Fibroblast of mammary gland (primary cell): ENCODE measurements around the gene MROH8.
A peak's percentile ranks its signal among the peaks of the same experiment; 100 is the strongest.
"Not testable (repeated sequence)": the region's sequence is repeated elsewhere in the genome, so short reads cannot be mapped to it uniquely, and the experiment has no call there.

Experiments used
- DNase-seq: peaks from one replicate; pipeline ENCODE4 v3.0.0-alpha.2; 2010; ENCODE audit warnings: low read depth
- H3K4me3 ChIP-seq: 2 replicates; pipeline ENCODE4 v1.5.1; 2011; ENCODE audit warnings: low read depth, mild to moderate bottlenecking, low read length, moderate library complexity; ENCODE audit not compliant: control insufficient read depth
- CTCF ChIP-seq: conservative IDR thresholded peaks from 2 replicates; pipeline ENCODE4 v1.5.1; 2011; ENCODE audit warnings: low read depth, low read length, inconsistent platforms; ENCODE audit not compliant: control insufficient read depth, insufficient read depth

Gene MROH8

GRCh38 chr20:37077009-37077408 lies 102.3 kb downstream of the MROH8 start:
- no peak for TF ChIP-seq CTCF
- no peak overlapping the region for H3K4me3 ChIP-seq
- no peak for DNase-seq

- TF ChIP-seq CTCF: no peak
- DNase-seq: no peak
- H3K4me3 ChIP-seq: no peak overlapping the region
Measured at GRCh38 chr20:37075932-37076685, 103.2 kb downstream of the MROH8 start.

- no peak for TF ChIP-seq CTCF
- H3K4me3 ChIP-seq: no peak overlapping the region
Measured at GRCh38 chr20:37072293-37073196, 106.8 kb downstream of the MROH8 start.

GRCh38 chr20:37071481-37071911 lies 107.9 kb downstream of the MROH8 start:
- no peak for TF ChIP-seq CTCF
- no peak overlapping the region for H3K4me3 ChIP-seq
- DNase-seq: peak; percentile 55

More at GRCh38 chr20:37072293-37073196, 106.8 kb downstream of the MROH8 start:
- no peak for DNase-seq

GRCh38 chr20:37069563-37069962 lies 109.8 kb downstream of the MROH8 start:
- H3K4me3 ChIP-seq: not testable (repeated sequence)

GRCh38 chr20:37066168-37066567 lies 113.2 kb downstream of the MROH8 start:
- no peak overlapping the region for H3K4me3 ChIP-seq
- no peak for TF ChIP-seq CTCF

More at GRCh38 chr20:37069563-37069962, 109.8 kb downstream of the MROH8 start:
- not testable (repeated sequence) for DNase-seq

GRCh38 chr20:37055276-37055675 lies 124.1 kb downstream of the MROH8 start:
- no peak for DNase-seq
- no peak for TF ChIP-seq CTCF

More at GRCh38 chr20:37066168-37066567, 113.2 kb downstream of the MROH8 start:
- no peak for DNase-seq

More at GRCh38 chr20:37055276-37055675, 124.1 kb downstream of the MROH8 start:
- H3K4me3 ChIP-seq: no peak overlapping the region
